Inferior parietal cortex (tissue), 1 donor: ENCODE results near the gene HMOX1.

Experiments used
- DNase-seq: peaks from one replicate; pipeline ENCODE4 v3.0.0-alpha.2; 2016; ENCODE audit errors: extremely low spot score

Gene HMOX1

GRCh38 chr22:35406443-35406842, 25.5 kb downstream of the HMOX1 start:
- DNase-seq = no peak

GRCh38 chr22:35407362-35407761, 26.5 kb downstream of the HMOX1 start:
- DNase-seq = no peak

GRCh38 chr22:35409783-35410662, 29.1 kb downstream of the HMOX1 start:
- peak; percentile 8 for DNase-seq

- DNase-seq = no peak
These were observed 29.8 kb downstream of the HMOX1 start for GRCh38 chr22:35410663-35411034.

- DNase-seq = no peak
These were observed 30.2 kb downstream of the HMOX1 start for GRCh38 chr22:35411102-35411501.

GRCh38 chr22:35413624-35414023, 32.7 kb downstream of the HMOX1 start:
- DNase-seq = no peak

- no peak for DNase-seq
These were observed 36.7 kb downstream of the HMOX1 start for GRCh38 chr22:35417606-35418005.

GRCh38 chr22:35418088-35418487, 37.2 kb downstream of the HMOX1 start:
- no peak for DNase-seq

- no peak for DNase-seq
These were observed 37.8 kb downstream of the HMOX1 start for GRCh38 chr22:35418731-35419130.

- no peak for DNase-seq
These were observed 38.9 kb downstream of the HMOX1 start for GRCh38 chr22:35419756-35420155.

GRCh38 chr22:35421121-35421520, 40.2 kb downstream of the HMOX1 start:
- DNase-seq = no peak

- DNase-seq = no peak
These were observed 41.2 kb downstream of the HMOX1 start for GRCh38 chr22:35422145-35422544.

GRCh38 chr22:35422936-35423335, 42.0 kb downstream of the HMOX1 start:
- DNase-seq = no peak

- DNase-seq = no peak
These were observed 43.2 kb downstream of the HMOX1 start for GRCh38 chr22:35424081-35424480.

GRCh38 chr22:35424761-35425160, 43.9 kb downstream of the HMOX1 start:
- DNase-seq = no peak

GRCh38 chr22:35425546-35425945, 44.6 kb downstream of the HMOX1 start:
- no peak for DNase-seq

- no peak for DNase-seq
These were observed 45.3 kb downstream of the HMOX1 start for GRCh38 chr22:35425971-35426800.

- DNase-seq = no peak
These were observed 45.9 kb downstream of the HMOX1 start for GRCh38 chr22:35426801-35427140.

- DNase-seq = peak; percentile 83
These were observed 50.0 kb downstream of the HMOX1 start for GRCh38 chr22:35430897-35431322.

GRCh38 chr22:35431483-35432227, 50.8 kb downstream of the HMOX1 start:
- DNase-seq = no peak

- DNase-seq = no peak
These were observed 51.5 kb downstream of the HMOX1 start for GRCh38 chr22:35432228-35432905.
